ENCODE measurements around the gene NBAS.

NBAS gene

DNA sequence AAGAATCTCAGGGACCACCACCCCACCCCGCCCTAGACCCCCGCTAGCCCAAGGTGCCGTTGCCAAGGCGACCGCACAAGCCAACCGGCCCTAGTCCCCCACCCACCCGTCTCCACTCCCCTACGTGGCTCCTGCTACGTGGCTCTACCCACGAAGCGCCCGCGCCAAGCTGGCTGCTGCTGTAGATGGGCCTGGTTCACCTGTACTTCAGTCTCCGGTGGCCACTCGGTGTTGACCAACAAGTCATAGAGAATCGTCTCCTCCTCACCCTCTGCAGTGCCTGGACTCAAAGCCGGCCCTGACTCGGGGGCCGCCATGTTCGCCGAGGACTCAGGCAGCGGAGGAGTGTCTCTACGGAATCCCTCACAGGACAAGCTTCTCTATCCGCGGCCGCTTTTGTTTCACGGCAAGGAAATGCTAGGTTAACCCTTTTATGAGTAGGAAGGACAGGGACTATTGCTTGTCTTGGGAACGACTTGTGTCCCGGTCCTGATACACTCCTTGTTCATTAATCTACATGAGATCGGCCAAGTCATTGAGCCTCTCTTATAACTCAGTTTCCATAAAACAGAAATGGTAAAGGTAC, at the start of gene NBAS:
NBAS (minus strand) TSS at position 347 of the 586 bp plus-strand sequence; CDS start at position 317, 30 bp downstream.
- peak; percentile 79 for DNase-seq

GRCh38 chr2:15610430-15610952, 49.4 kb upstream of the NBAS start:
- DNase-seq: no peak

DNA sequence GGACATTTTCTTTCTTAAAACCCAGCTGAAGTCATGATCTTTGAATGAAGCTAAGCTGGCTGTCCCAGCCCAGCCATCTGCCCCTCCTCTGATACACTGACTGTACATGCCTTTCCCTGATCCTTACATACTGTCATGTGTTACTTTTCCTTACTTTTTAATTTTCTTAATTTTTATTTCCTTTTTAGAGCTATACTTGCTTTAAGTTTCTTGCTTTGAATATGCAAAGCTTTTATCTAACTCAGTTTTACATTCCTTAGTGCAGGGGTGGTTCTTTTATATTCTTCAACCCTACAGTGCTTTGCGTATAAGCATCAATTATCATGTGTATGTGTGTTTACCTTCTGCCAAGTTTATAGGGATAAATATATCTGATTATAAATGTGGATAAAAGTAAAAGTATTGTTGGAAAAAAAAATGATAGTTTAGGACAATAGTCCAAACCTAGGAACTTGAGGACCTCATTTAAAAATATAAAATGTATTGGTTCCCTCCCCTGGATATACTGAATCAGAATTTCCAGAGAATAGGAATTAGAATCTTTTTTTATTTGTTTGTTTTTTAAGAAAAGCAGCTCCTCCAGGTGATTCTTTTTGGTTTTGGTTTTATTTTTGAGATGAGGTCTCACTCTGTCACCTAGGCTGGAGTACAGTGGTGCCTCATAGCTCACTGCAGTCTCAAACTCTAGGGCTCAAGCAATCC, 48.4 kb upstream of the NBAS start:
- no peak for DNase-seq

DNA sequence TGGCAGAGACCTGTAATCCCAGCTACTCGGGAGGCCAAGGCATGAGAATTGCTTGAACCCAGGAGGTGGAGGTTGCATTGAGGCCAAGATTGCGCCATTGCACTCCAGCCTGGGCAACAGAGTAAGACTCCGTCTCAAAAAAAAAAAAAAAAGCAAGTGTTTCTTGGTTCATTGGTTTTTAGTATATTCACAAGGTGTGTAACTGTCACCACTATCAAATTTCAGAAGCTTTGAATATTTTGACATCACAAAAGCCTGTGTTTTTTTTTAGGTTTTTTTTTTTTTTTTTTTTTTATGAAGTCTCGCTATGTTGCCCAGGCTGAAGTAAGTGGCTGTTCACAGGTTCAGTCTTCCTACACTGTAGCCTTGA, 47.2 kb upstream of the NBAS start:
- no peak for DNase-seq

DNA sequence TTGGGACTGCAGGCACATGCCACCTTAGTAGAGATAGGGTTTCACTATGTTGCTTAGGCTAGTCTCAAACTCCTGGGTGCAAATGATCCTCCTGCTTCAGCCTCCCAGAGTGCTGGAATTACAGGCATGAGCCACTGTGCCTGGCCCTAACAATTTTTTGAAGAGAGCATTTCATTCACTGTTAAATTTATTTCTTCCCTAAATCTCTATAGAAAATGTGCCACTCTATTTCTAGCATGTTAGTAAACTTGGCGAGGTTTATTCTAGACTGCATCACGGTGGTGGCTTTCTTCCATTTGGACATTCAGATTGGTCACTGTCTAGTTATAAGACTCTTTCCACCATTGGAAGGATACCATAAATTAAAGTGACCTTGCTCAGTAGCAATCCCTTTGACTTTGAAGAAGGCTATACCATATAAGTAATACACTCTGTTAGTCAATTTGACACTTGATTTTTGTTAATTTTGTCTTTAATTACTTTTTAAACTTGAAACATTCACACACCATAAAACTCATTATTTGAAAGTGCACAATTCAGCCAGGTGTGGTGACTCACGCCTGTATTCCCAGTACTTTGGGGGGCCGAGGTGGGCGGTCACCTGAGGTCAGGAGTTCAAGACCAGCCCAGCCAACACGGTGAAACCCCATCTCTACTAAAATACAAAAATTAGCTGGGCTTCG, 46.7 kb upstream of the NBAS start:
- no peak for DNase-seq

DNA sequence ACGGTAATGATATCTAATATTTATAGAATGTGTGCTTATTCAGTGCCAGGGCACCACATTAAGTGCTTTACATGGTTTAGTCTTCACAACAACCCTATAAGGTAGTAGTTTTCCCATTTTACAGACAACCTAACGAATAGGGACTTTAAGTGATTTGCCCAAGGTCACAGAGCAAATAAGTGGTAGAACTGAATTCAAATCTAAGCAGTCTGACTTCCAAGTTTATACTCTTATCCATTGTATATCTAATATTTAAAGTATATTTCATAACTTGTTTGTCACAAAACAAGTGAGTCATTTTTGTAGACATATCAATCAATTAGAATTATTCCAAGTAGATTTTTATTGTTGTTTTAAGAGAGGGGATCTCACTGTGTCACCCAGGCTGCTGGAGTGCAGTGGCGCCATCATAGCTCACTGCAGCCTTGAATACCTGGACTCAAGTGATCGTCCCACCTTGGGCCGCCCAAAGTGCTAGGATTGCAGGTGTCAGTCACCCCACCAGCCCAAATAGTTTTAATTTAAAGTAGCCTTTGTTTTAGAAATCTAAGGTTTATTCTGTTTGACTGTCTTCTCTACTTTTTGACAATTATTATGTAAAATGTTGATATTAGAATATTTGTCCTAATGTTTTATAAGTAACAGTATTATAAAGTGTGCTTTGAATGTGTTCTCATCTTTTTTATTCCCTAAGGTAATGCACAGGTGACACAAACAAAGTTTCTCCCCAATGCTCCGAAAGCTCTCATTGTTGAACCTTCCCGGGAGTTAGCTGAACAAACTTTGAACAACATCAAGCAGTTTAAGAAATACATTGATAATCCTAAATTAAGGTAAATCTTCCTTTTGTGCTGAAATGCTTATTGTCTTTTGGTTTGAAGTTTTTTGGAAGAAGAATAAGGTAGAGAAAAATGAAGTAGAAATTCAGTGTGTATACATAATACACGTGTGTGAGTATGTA, 45.6 kb upstream of the NBAS start:
- DNase-seq: no peak

GRCh38 chr2:15605721-15606120, 44.6 kb upstream of the NBAS start:
- DNase-seq: no peak

- DNase-seq: no peak
Observed at GRCh38 chr2:15603948-15604347, 42.8 kb upstream of the NBAS start.

DNA sequence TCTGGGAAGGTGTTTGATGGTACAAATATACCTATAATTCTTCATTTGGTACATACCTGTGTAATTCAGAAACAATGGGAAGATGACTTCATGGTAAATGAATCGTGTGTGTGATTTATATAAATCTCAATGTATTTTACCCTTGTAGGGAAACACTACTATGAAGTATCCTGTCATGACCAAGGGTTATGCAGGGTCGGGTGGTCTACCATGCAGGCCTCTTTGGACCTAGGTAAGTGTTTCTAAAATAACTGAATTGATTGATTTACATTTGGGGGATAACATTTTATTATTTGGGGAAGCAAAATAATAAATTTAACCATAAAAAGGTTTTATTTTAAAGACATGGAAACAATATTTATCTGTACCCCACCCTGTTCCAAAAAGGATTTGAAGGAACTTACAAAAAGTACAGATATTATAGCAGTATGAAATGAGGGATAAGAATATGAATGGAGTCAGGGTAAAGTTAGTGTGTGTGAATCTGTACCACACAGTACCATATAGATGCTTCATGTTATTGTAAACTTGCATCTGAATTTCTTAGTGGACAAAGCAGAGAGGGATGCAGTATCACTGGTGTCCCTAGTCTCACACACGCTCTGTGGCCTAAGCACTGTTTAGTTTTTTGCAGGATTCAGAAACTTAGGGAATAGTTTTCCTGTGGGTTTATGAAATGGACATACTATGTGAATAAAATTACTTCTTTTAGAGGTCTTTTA, 42.1 kb upstream of the NBAS start:
- DNase-seq: no peak

GRCh38 chr2:15602393-15602792, 41.3 kb upstream of the NBAS start:
- DNase-seq: no peak

DNA sequence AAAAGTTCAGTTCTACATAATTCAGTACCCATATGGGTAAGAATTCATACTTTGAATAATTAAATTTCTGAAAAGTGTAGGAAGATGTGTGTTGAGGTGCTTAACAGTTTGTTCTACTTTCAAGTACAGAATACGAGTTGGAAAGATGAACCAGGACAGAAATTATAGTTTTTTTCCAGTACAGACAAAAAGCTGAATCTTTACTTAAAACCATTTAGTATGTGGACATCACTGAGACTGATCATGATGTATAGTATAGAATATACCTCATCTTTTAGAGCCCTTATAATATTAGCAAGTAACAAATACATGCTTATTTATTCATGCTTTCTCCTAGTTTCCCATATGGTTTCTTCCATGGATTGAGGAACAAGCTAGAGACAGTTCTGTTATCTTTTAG, 40.5 kb upstream of the NBAS start:
- no peak for DNase-seq

DNA sequence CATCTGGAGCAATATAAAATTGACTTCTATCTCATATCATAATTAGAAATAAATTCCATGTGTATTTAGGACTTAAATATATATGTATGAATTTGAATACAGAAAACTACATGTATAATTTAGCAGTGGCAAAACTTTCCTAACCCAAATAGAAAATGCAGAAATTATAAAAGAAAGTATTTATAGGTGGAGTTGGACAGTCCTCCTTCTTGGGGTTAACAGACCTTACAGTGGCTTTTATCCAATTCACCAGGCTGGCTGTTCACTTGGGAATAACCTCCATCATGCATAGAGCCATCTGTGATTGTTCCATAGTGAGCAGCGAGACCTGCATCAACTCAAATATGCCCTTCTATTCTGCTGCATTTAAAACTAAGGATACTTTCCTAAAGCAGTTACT, 38.9 kb upstream of the NBAS start:
- no peak for DNase-seq

DNA sequence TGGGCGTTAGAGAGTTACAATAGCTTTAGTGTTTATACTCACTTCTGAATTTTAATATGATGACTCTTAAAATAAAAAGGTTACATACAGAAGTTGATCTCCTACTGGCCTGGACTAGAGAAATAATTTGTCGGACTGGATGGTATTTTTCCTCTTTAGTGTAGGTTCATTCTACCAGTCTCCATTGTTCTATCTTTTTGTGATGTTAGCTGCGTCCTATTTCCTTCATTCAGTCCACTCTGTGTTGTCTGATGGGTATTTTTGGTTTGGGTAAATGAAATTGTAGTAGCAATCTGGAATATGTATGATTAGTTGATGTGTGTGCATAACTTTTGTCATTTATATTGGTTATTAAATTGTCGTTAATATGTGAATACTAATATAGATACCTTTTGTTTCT, 35.8 kb upstream of the NBAS start:
- DNase-seq: no peak

DNA sequence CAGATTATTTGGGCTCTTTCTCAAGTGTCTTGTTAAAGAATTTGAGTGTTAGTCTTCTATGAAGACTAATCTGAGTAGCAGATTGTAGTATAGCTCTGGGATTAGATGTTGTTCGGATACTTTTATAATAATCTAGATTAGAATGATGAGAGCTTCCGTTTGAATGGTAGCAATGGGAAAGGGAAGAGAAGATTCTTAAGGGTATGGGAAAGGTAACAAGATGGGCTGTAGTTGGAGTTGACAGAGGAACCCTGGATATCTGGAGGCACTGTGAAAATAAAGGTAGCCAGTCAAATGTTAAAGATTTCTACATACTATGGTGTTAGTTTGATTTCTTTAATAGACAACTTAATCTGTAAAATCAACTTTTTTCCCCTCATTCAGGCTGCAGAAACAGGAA, 35.2 kb upstream of the NBAS start:
- DNase-seq: no peak

DNA sequence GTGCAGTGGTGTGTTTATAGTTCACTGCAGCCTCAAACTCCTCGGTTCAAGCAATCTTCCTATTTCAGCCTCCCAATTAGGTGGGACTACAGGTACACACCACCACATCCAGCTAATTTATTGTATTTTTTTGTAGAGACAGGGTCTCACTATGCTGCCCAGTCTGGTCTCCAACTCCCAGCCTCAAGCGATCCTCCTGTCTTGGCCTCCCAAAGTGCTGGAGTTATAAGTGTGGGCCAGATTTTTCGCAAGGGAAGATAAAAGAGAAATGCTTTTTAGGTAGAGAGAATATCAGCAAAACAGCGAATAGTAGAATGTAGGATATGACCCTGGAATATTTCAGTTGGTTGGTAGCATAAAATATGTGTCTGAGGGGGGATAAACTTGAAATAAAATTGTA, 34.8 kb upstream of the NBAS start:
- no peak for DNase-seq

GRCh38 chr2:15595342-15595905, 34.3 kb upstream of the NBAS start:
- no peak for DNase-seq

DNA sequence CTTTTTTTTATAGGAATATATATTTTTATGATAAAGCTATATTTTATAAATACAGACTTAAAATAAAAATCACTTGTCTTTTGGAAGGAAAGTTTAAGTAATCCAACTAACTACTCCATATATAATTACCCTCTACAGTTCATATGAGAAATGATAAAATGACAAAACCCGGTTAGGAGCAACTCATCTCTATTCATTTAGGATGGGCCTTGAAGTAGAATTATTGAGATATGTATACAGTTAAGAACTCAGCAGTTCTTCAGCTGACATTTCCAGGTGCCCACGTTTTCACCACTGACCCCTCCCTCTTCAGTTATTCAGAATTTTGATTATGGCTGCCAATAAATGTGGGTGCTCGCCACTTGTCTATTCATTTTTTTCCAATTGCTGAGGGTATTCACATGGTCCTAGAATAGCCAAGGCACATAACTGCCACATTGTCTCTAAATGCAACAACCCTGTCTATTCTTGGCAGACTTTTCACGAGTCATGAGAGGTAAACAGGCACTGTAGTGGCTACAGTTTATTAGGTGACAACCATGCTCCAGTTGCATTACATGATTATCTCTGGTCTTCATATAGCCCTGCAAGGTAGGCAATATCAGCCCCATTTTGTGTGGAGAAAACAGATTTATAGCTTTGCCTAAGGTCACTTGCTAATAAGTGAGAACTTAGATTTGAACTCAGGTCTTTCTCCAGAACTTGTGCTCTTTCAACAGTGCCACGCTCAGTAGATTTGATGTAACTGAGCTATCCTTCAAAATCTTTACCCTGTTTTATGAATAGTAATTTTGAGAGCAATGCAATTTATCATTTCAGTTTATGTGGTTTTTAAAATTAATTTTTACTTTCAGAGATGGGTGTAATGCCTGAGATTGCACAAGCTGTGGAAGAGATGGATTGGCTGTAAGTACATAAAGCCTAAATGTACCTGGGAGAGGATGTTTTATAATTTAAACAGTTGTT, 33.4 kb upstream of the NBAS start:
- no peak for DNase-seq

- no peak for DNase-seq
Observed at GRCh38 chr2:15593327-15593705, 32.2 kb upstream of the NBAS start.

DNA sequence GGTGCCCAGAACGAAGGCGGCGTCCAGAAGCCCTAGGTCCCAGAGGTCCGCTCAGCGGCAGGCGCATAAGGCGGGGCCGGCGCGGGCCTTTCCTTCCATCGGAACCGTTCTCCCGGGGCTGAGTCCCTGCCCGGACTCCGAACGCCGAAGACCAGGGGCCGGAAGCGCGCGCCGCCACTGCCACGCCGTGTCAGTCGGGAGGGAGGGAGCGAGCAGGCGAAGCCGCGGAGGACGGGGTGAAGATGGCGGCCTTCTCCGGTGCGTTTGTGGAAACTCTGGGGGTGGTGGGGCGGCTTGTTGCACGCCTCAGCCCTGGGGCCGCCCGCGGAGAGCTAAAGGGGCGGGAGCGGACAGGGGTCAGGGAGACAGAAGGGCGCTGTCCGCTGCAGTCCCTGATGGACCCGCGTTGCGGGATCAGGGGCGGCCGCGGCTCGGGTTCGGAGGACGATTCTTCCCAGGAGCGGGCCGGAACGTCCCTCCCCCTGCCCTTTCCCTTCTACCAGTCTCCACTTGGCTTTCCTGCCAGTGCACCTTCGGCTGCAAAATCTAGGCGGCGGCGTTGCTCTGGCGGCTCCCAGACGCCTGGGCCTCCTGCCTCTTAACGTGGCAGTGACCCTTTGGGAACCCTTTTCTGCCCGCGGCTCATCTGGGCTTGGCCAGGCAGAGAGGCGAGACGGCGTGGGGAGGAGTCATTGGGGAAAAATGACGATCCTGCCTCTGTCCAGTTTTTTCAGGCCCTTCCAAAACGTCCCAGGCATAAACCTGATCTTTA, 30.7 kb upstream of the NBAS start, which contains the start of gene DDX1:
DDX1 (plus strand) TSS at position 177 of the 772 bp plus-strand sequence; CDS start at position 243, 66 bp downstream.
- DNase-seq: peak; percentile 86

- DNase-seq: no peak
Observed at GRCh38 chr2:15591373-15591691, 30.2 kb upstream of the NBAS start.

Measured in CD4-positive, alpha-beta T cell treated with Interleukin-6 for 4 hours (primary cell).